H1 (cell line): ENCODE results near the gene DTNB. TPM values are rescaled to one million over a fixed set of nuclear protein-coding genes. Genes with fewer than 3 reads are reported as not detected.

Source experiments
- ASH2L ChIP-seq: fragments of 200-600, 300-600 bp; sonication (generic); IDR thresholded peaks from one replicate; pipeline ENCODE4 v1.7.1; 2017; ENCODE audit warnings: low read length
- CBX5 ChIP-seq: fragments of 300-800, 300-1000 bp; sonication (generic); IDR thresholded peaks from 2 replicates; pipeline ENCODE4 v1.7.1; 2016; ENCODE audit warnings: antibody characterized with exemption, low read length, low read depth
- CHD7 ChIP-seq: fragments of 300-600 bp; sonication (generic); IDR thresholded peaks from 2 replicates; pipeline ENCODE4 v1.7.1; 2012; ENCODE audit warnings: low read length, moderate library complexity, mild to moderate bottlenecking, inconsistent platforms; ENCODE audit not compliant: insufficient replicate concordance
- GABPA ChIP-seq: IDR thresholded peaks from 2 replicates; pipeline ENCODE4 v1.6.1; 2011; ENCODE audit warnings: mild to moderate bottlenecking, low read length, moderate library complexity, borderline replicate concordance; ENCODE audit not compliant: insufficient read depth
- HDAC6 ChIP-seq: IDR thresholded peaks from one replicate; pipeline ENCODE4 v1.7.1; 2012; ENCODE audit warnings: low read depth, mild to moderate bottlenecking, inconsistent platforms, low read length, moderate library complexity
- KDM1A ChIP-seq: fragments of 200-600, 300-600 bp; sonication (generic); IDR thresholded peaks from 2 replicates; pipeline ENCODE4 v1.7.1; 2016; ENCODE audit warnings: mild to moderate bottlenecking, low read length, borderline replicate concordance
- NRF1 ChIP-seq: IDR thresholded peaks from 2 replicates; pipeline ENCODE4 v1.6.1; 2011; ENCODE audit warnings: mild to moderate bottlenecking, low read depth, low read length, improper control_type of control experiment
- PHF8 ChIP-seq: fragments of 200-600 bp; sonication (generic); conservative IDR thresholded peaks from 2 replicates; pipeline ENCODE4 v1.7.1; 2012; ENCODE audit warnings: low read depth, mild to moderate bottlenecking, inconsistent platforms, low read length, moderate library complexity
- SIN3A ChIP-seq, 2 experiments: IDR thresholded peaks in 1 of 2; conservative IDR thresholded peaks in 1 of 2; 2 replicates each; pipeline ENCODE4 v1.6.1; 2011 to 2012; ENCODE audit warnings: low read length in 2 of 2, improper control_type of control experiment in 1 of 2, low read depth in 1 of 2, mild to moderate bottlenecking in 1 of 2
- polyA plus RNA-seq, 7 experiments: library from polyadenylated mRNA; depleted of rRNA in 3 of 7; stranded (reverse) in 5 of 7; unstranded in 2 of 7; fragments of >200 nt in 5 of 7; fragments of 200-250 nt in 2 of 7; gene quantifications; 1 replicate in 5 of 7; 2 replicates in 1 of 7; 4 replicates in 1 of 7; pipeline versions ENCODE4 v1.2.1 to v1.2.3, GENCODE V29; 2011 to 2013; ENCODE audit warnings: missing spikeins in 2 of 7, mixed read lengths in 2 of 7
- total RNA-seq: library from RNA; stranded (reverse); fragmentation: NEBNext Ultra II Directional; extraction: Animal tissue kit (Norgen Biotek cat#: 25700); gene quantifications from 2 replicates; pipeline ENCODE4 v1.2.1, GENCODE V29; 2021

Gene DTNB
- total and polyA plus RNA-seq, 2 of the 8 experiments (the other 6 are each of a cell fraction or from before 2014, with no cell fraction given): 39.6 to 49.5 TPM

GRCh38 chr2:25673300-25674076, at the start of gene DTNB (continued):
- TF ChIP-seq CHD7 (no peak), CBX5 (no peak), NRF1 (no peak), PHF8 (peak; percentile 74), SIN3A (conservative IDR thresholded peaks at IDR 0.05 in 1 of 2, IDR thresholded peaks at IDR 0.05 in 1 of 2; ENCODE audit: low read depth in 1 of 2, low read length in 2 of 2) (no peak), GABPA (0 out of 2 replicates have a peak, but pooled peaks have one; percentile 25), ASH2L (peak; percentile 71), HDAC6 (no peak), KDM1A (0 out of 2 replicates have a peak, but pooled peaks have one; percentile 36)
